Right lobe of liver (tissue), 6 donors: ENCODE data around the gene RNF145. TPM values are rescaled to one million over a fixed set of nuclear protein-coding genes. Genes with fewer than 3 reads are reported as not detected.

ENCODE experiments used
- ATAC-seq, 4 donors: fragments of 200-7000 bp; cut with Tn5 transposase; one replicate each; pipeline ENCODE4 v1.9.1; 2020; ENCODE audit warnings: mild to moderate bottlenecking in 4 of 4, moderate library complexity in 4 of 4
- DNase-seq, 3 donors: peaks; one replicate each; pipeline ENCODE4 v3.0.0-alpha.2; 2020
- H3K27ac ChIP-seq, 3 donors: fragments of 200-600 bp; one replicate each; pipeline ENCODE4 v1.8.0; 2022
- H3K27me3 ChIP-seq, 2 donors: fragments of 200-600 bp; one replicate each; pipeline ENCODE4 v1.8.0; 2022
- H3K36me3 ChIP-seq, 4 donors: fragments of 200-600 bp; sonication (generic) in 1 of 4; one replicate each; pipeline versions ENCODE4 v1.5.1 to v1.8.0; 2017 to 2022; ENCODE audit warnings: control low read depth in 1 of 4
- H3K4me1 ChIP-seq, 4 donors: fragments of 200-600 bp; sonication (generic) in 1 of 4; one replicate each; pipeline versions ENCODE4 v1.5.1 to v1.8.0; 2017 to 2022; ENCODE audit warnings: control low read depth in 1 of 4
- H3K4me3 ChIP-seq, 3 donors: fragments of 200-600 bp; one replicate each; pipeline ENCODE4 v1.8.0; 2022
- H3K9me3 ChIP-seq, 4 donors: fragments of 200-600 bp; sonication (generic) in 1 of 4; one replicate each; pipeline versions ENCODE4 v1.5.1 to v1.8.0; 2017 to 2022; ENCODE audit warnings: control low read depth in 1 of 4
- CTCF ChIP-seq, 4 donors: fragments of 200-600 bp in 3 of 4; fragments of 450-650 bp in 1 of 4; IDR thresholded peaks; one replicate each; pipeline versions ENCODE4 v1.5.1 to v1.8.0; 2016 to 2022; ENCODE audit warnings: antibody characterized with exemption in 4 of 4, mild to moderate bottlenecking in 2 of 4
- POLR2A ChIP-seq: fragments of 450-650 bp; IDR thresholded peaks from one replicate; pipeline ENCODE4 v1.6.1; 2017; ENCODE audit warnings: antibody characterized with exemption, mild to moderate bottlenecking
- WGBS: methylation state at CpG from one replicate; pipeline ENCODE4 v1.1.6; 2018; ENCODE audit warnings: low coverage, low lambda C conversion rate; ENCODE audit not compliant: insufficient coverage; ENCODE audit errors: missing lambda C conversion rate; 5-methylcytosine and 5-hydroxymethylcytosine counted together
- intact Hi-C, 2 donors: fragments of 100-400 bp; cut with DNase I; formaldehyde crosslinking; loops; one replicate each; pipeline versions ENCODE4 v1.11.2 to v1.14.1; 2022
- total RNA-seq, 6 experiments: library from RNA; depleted of rRNA in 2 of 6; stranded (reverse); fragments of >200 nt in 2 of 6; fragmentation: NEBNext Ultra II Directional in 3 of 6; extraction: Animal tissue kit (Norgen Biotek cat#: 25700) in 3 of 6; gene quantifications; one replicate each; pipeline versions ENCODE4 v1.1.0 to v1.2.4, GENCODE V29; 2016 to 2023
- donor health status: DM: no; HTN: yes; CAD: no.
- donor health status: DM: no; HTN: no; CAD: no.
- donor health status: DM: no; HTN: no; CAD: no.
- donor health status: DM: no; HTN: yes; CAD: no.
- donor health status: DM: no; HTN: yes; CAD: no.

The RNF145 gene
- total RNA-seq, 6 experiments from 2014 or later: 7.2 to 20.9 (median 10.6) TPM

GRCh38 chr5:159203351-159203750 lies 6.0 kb downstream of the RNF145 start:
- TF ChIP-seq CTCF (IDR thresholded peaks at IDR 0.05) (no peak), POLR2A (no peak)
- WGBS: 72% methylated on average over 2 of the region's 2 CpGs

DNA sequence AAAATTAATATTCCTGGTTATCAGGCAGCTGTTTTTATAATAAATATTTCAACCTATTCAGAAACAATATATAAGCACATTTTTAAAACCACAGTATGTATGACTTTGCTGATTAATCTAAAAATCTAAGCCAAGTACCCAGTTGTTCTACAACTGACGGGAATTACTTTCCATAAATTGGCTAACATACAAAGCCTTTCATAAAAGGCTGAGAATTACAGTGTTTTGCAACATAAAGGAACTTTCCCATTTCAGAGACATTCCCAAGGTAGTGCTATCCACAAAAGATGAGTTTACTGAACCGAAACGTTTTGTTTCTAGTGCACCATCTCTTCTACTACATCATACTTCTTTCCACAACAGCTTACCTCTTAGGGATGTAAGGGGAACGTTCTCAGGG lies 7.2 kb downstream of the RNF145 start:
- WGBS: 86% methylated on average over 4 of the region's 4 CpGs
- no peak overlapping the region for H3K27ac ChIP-seq
- ATAC-seq (no peak), DNase-seq (no peak)
- TF ChIP-seq POLR2A: no peak
- no peak for TF ChIP-seq CTCF (IDR thresholded peaks at IDR 0.05)
- H3K27me3 ChIP-seq: no peaks in the 10 kb centered on the region
- no peak overlapping the region for H3K4me3 ChIP-seq
- no peaks in the 10 kb centered on the region for H3K36me3 ChIP-seq
- H3K9me3 ChIP-seq: no peaks in the 10 kb centered on the region
- H3K4me1 ChIP-seq: peaks cover 0 to 4% (median 2%) of the 10 kb centered on the region in 4 donors
- intact Hi-C loops: no loop called here

More at GRCh38 chr5:159203351-159203750, 6.0 kb downstream of the RNF145 start:
- peaks cover 0 to 4% (median 2%) of the 10 kb centered on the region in 4 donors for H3K4me1 ChIP-seq
- no peaks in the 10 kb centered on the region for H3K36me3 ChIP-seq
- no peaks in the 10 kb centered on the region for H3K9me3 ChIP-seq
- DNase-seq (no peak), ATAC-seq (no peak)
- H3K27me3 ChIP-seq: no peaks in the 10 kb centered on the region
- intact Hi-C loops: no loop called here
- H3K4me3 ChIP-seq: no peak overlapping the region
- H3K27ac ChIP-seq: no peak overlapping the region

DNA sequence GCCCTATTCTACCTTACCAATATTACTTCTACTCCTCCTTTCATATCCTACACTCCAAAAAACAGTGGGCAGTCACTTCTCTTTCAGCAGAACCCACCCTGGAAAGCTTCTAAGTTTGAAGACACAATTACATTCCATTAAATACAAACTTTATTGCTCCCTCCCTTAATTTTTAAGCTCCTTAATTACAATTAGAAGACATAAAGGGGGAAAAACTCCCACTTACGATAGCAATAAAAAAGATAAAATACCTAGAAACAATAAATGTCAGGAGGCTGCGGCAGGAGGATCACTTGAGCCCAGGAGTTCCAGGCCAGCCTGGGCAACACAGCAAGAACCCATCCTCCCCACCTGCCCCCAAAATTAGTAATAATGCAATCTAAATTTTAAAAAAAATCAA lies 9.6 kb downstream of the RNF145 start:
- intact Hi-C loops: no loop called here
- 97% methylated on average over 2 of the region's 2 CpGs for WGBS
- Histone ChIP-seq H3K4me1 (peaks cover 0 to 4% (median 0%) of the 10 kb centered on the region in 4 donors), H3K4me3 (no peak overlapping the region), H3K9me3 (no peaks in the 10 kb centered on the region), H3K36me3 (no peaks in the 10 kb centered on the region), H3K27ac (no peak overlapping the region), H3K27me3 (no peaks in the 10 kb centered on the region)
- no peak for TF ChIP-seq CTCF (IDR thresholded peaks at IDR 0.05)
- TF ChIP-seq POLR2A: no peak
- no peak for DNase-seq
- ATAC-seq: no peak

GRCh38 chr5:159199225-159199624 lies 10.1 kb downstream of the RNF145 start:
- Histone ChIP-seq H3K9me3 (no peaks in the 10 kb centered on the region), H3K4me3 (no peak overlapping the region), H3K27ac (no peak overlapping the region), H3K36me3 (peaks cover 0 to 4% (median 0%) of the 10 kb centered on the region in 4 donors), H3K4me1 (peaks cover 0 to 4% (median 0%) of the 10 kb centered on the region in 4 donors), H3K27me3 (no peaks in the 10 kb centered on the region)
- TF ChIP-seq CTCF (IDR thresholded peaks at IDR 0.05): no peak
- no peak for TF ChIP-seq POLR2A
- 84% methylated on average over 3 of the region's 3 CpGs for WGBS
- no peak for DNase-seq
- intact Hi-C loops: no loop called here
- no peak for ATAC-seq
